ENCODE data around the gene FLYWCH1.
"Not testable (repeated sequence)": the region's sequence is repeated elsewhere in the genome, so short reads cannot be mapped to it uniquely, and the experiment has no call there.

The FLYWCH1 gene

DNA sequence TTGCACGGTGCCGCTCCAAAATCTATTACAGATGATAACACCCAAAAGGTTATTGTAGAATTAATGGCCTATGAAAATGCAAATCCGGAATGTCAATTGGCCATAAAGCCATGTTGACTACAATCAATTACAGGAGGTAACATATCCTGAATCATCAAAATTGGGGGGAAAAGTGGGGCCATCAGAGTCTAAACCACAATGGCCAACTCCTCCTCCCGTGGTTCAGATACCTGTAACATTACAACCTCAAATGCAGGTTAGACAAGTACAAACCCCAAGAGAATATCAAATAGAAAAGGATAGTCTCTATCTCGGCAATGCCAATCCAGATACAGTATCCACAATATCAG lies 14.9 kb downstream of the FLYWCH1 start:
- no peak for DNase-seq
- Mint-ChIP-seq H3K4me1 (peaks cover 11% of the 10 kb centered on the region), H3K27ac (no peak overlapping the region), H3K36me3 (ENCODE audit: low read depth) (peaks cover 12% of the 10 kb centered on the region), H3K9me3 (no peaks in the 10 kb centered on the region), H3K27me3 (ENCODE audit: low read depth, poor library complexity) (peaks cover 8% of the 10 kb centered on the region), H3K4me3 (no peak overlapping the region)
- TF ChIP-seq, protein P1, sequence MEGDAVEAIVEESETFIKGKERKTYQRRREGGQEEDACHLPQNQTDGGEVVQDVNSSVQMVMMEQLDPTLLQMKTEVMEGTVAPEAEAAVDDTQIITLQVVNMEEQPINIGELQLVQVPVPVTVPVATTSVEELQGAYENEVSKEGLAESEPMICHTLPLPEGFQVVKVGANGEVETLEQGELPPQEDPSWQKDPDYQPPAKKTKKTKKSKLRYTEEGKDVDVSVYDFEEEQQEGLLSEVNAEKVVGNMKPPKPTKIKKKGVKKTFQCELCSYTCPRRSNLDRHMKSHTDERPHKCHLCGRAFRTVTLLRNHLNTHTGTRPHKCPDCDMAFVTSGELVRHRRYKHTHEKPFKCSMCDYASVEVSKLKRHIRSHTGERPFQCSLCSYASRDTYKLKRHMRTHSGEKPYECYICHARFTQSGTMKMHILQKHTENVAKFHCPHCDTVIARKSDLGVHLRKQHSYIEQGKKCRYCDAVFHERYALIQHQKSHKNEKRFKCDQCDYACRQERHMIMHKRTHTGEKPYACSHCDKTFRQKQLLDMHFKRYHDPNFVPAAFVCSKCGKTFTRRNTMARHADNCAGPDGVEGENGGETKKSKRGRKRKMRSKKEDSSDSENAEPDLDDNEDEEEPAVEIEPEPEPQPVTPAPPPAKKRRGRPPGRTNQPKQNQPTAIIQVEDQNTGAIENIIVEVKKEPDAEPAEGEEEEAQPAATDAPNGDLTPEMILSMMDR (IDR thresholded peaks at IDR 0.05), result no peak

DNA sequence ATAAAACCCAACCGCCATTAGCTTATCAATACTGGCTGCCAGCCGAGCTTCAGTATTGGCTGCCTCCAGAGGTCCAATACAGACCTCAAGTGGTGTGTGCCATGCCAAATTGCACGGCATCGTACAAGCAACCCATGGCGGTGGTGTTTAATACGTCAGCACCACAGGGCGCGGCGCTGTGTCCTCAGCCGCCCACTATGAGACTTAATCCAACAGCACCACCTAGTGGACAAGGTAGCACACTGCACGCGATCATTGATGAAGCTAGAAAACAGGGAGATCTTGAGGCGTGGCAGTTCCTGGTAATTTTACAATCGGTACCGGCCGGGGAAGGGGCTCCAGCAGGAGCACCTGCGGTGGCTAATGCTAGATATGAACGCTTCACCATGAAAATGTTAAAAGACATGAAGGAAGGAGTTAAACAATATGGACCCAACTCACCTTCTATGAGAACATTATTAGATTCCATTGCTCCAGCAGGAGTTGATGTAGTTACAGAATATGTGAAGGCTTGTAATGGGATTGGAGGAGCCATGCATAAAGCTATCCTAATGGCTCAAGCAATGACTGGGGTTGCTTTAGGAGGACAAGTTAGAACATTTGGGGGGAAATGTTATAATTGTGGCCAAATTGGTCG lies 15.4 kb downstream of the FLYWCH1 start:
- peaks cover 11% of the 10 kb centered on the region for H3K4me1 Mint-ChIP-seq
- no peaks in the 10 kb centered on the region for H3K9me3 Mint-ChIP-seq
- H3K27ac Mint-ChIP-seq, result no peak overlapping the region
- no peak overlapping the region for H3K4me3 Mint-ChIP-seq
- peaks cover 8% of the 10 kb centered on the region for H3K36me3 Mint-ChIP-seq (ENCODE audit: low read depth)
- TF ChIP-seq, protein P1 (IDR thresholded peaks at IDR 0.05), result peak; percentile 98
- H3K27me3 Mint-ChIP-seq (ENCODE audit: low read depth, poor library complexity), result peaks cover 8% of the 10 kb centered on the region
- peak; percentile 87 for DNase-seq

DNA sequence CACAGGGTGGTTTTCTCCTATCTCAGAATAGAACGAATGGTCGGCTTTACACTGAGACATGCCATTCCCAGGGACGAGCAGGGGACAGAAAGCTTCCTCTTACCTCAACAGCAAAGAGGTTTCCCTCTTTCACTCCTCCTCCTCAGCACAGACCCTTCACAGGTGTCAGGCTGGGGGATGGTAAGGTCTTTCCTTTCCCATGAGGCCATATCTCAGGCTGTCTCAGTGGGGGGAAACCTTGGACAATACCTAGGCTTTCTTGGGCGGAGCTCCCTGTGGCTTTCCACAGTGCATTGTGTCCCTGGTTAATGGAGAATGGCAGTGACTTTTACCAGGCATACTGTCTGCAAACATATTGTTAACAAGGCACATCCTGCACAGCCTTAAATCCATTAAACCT lies 16.4 kb downstream of the FLYWCH1 start:
- not testable (repeated sequence) for DNase-seq, H3K27ac Mint-ChIP-seq

DNA sequence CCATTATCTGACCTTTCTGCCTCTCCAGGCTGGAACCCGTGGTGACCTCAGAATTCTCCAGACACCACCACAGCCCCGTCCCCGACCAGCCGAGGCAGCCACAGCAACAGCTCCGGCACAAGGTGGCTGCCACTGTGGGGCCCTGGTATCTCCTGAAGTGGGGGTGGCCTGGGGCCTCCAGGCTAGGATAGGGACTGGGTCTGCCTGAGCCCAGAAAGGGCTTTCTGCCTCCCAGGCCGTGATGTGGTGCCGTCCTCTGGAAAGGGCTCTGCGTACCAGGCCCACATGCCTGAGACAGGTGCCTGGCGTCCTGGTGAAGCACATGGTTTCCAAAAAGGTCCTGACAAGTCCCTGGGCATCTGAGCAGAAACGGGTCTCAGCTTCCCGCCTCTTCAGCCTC lies 17.1 kb downstream of the FLYWCH1 start:
- H3K27me3 Mint-ChIP-seq (ENCODE audit: low read depth, poor library complexity), result peaks cover 8% of the 10 kb centered on the region
- peaks cover 5% of the 10 kb centered on the region for H3K4me1 Mint-ChIP-seq
- H3K27ac Mint-ChIP-seq, result no peak overlapping the region
- no peak overlapping the region for H3K4me3 Mint-ChIP-seq
- DNase-seq, result no peak
- TF ChIP-seq, protein P1 (IDR thresholded peaks at IDR 0.05), result no peak
- no peaks in the 10 kb centered on the region for H3K9me3 Mint-ChIP-seq
- no peaks in the 10 kb centered on the region for H3K36me3 Mint-ChIP-seq (ENCODE audit: low read depth)

More for the DNA sequence above, 16.4 kb downstream of the FLYWCH1 start:
- H3K4me1 Mint-ChIP-seq; H3K4me3 Mint-ChIP-seq; H3K27me3 Mint-ChIP-seq (ENCODE audit: low read depth, poor library complexity); H3K36me3 Mint-ChIP-seq (ENCODE audit: low read depth); H3K9me3 Mint-ChIP-seq: not testable (repeated sequence)

DNA sequence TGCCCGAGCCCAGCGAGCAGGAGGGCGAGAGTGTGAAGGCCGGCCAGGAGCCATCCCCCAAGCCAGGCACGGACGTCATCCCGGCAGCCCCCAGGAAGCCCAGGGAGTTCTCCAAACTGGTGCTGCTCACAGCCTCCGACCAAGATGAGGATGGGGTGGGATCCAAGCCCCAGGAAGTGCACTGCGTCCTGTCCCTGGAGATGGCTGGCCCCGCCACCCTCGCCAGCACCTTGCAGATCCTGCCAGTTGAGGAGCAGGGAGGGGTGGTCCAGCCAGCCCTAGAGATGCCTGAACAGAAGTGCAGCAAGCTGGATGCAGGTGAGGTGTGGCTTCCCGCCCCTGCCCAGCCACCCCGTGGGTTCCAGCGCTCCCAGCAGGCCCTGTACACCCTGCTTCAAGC lies 18.0 kb downstream of the FLYWCH1 start:
- TF ChIP-seq, protein P1 (IDR thresholded peaks at IDR 0.05), result no peak
- Mint-ChIP-seq H3K4me3 (no peak overlapping the region), H3K27ac (no peak overlapping the region), H3K27me3 (ENCODE audit: low read depth, poor library complexity) (peaks cover 8% of the 10 kb centered on the region), H3K4me1 (peaks cover 5% of the 10 kb centered on the region), H3K36me3 (ENCODE audit: low read depth) (peaks cover 7% of the 10 kb centered on the region), H3K9me3 (no peaks in the 10 kb centered on the region)
- DNase-seq, result no peak

DNA sequence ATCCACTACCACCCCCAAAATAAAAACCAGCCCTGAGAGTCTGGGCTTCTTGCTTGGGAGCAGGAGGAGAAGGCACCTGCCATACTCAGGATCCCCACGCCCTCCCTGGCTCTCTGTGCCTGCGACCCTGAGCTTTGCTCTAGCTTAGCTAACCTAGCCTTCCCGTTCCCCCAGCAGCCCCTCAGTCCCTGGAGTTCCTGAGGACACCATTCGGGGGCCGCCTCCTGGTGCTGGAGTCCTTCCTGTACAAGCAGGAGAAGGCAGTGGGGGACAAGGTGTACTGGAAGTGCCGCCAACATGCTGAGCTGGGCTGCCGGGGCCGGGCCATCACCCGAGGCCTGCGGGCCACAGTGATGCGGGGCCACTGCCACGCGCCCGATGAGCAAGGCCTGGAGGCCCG lies 18.5 kb downstream of the FLYWCH1 start:
- DNase-seq, result no peak
- peaks cover 5% of the 10 kb centered on the region for H3K4me1 Mint-ChIP-seq
- no peak overlapping the region for H3K4me3 Mint-ChIP-seq
- TF ChIP-seq, protein P1 (IDR thresholded peaks at IDR 0.05), result no peak
- H3K27me3 Mint-ChIP-seq (ENCODE audit: low read depth, poor library complexity), result peaks cover 8% of the 10 kb centered on the region
- no peaks in the 10 kb centered on the region for H3K9me3 Mint-ChIP-seq
- H3K27ac Mint-ChIP-seq, result no peak overlapping the region
- H3K36me3 Mint-ChIP-seq (ENCODE audit: low read depth), result peaks cover 8% of the 10 kb centered on the region

DNA sequence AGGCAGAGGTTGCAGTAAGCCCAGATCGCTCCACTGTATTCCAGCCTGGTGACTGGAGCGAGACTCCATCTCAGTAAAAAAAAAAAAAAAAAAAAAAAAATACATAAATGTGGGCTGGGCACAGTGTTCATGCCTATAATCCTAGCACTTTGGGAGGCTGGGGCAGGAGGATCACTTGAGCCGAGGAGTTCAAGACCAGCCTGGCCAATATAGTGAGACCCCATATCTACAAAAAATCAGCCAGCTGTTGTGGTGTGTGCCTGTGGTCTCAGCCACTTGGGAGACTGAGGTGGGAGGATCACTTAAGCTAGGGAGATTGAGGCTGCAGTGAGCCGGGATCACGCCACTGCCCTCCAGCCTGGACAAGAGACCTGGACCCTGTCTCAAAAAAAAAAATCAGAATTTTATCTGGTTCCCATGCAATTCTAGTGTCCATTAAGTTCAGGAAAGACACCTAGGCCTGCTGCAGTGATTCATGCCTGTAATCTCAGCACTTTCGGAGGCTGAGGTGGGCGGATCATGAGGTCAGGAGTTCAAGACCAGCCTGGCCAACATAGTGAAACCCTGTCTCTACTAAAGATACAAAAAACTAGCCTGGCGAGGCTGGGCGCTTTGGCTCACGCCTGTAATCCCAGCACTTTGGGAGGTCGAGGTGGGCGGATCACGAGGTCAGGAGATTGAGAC lies 19.6 kb downstream of the FLYWCH1 start:
- H3K27me3 Mint-ChIP-seq (ENCODE audit: low read depth, poor library complexity); DNase-seq; H3K4me3 Mint-ChIP-seq; H3K9me3 Mint-ChIP-seq; H3K4me1 Mint-ChIP-seq: not testable (repeated sequence)
- peak overlapping the region; percentile 36 for H3K27ac Mint-ChIP-seq
- peaks cover 14% of the 10 kb centered on the region for H3K36me3 Mint-ChIP-seq (ENCODE audit: low read depth)

Data from nephron progenitor cell (in vitro differentiated cells).